Motor neuron (in vitro differentiated cells): ENCODE measurements around the gene PHF14. TPM values are rescaled to one million over a fixed set of nuclear protein-coding genes. Genes with fewer than 3 reads are reported as not detected.
A peak's percentile ranks its signal among the peaks of the same experiment; 100 is the strongest.

Experiments
- ATAC-seq, 8 experiments: fragments of 200-7000 bp; cut with Tn5 transposase; replicated peaks in 6 of 8; 2 replicates each; pipeline ENCODE4 v1.8.0; 2021; ENCODE audit warnings: mild to moderate bottlenecking in 8 of 8, moderate library complexity in 8 of 8
- H3K27ac ChIP-seq, 2 donors: fragments of 250-450 bp; sonication (Bioruptor Pico); 2 replicates each; pipeline ENCODE4 v1.9.0; 2021; ENCODE audit warnings: antibody characterized with exemption in 2 of 2, mild to moderate bottlenecking in 2 of 2, moderate library complexity in 1 of 2
- H3K4me1 ChIP-seq, 2 donors: fragments of 250-450 bp; sonication (Bioruptor Pico); replicated peaks in 1 of 2; 2 replicates each; pipeline ENCODE4 v1.6.1; 2021; ENCODE audit warnings: antibody characterized with exemption in 2 of 2, mild to moderate bottlenecking in 2 of 2, moderate library complexity in 1 of 2
- H3K4me3 ChIP-seq, 5 donors: fragments of 250-450 bp; sonication (Bioruptor Pico); 2 replicates each; pipeline ENCODE4 v1.9.0; 2021; ENCODE audit warnings: antibody characterized with exemption in 5 of 5, mild to moderate bottlenecking in 5 of 5, moderate library complexity in 4 of 5
- WGBS, 10 experiments: fragments of 450-650 bp; shearing (Covaris generic); methylation state at CpG; one replicate each; pipeline ENCODE4 v1.0.0; 2022; 5-methylcytosine and 5-hydroxymethylcytosine counted together
- in situ Hi-C, 9 experiments: fragments of 400-800 bp; cut with MboI; loops; one replicate each; pipeline ENCODE4 v1.15.0; 2021; ENCODE audit warnings: low sequenced_read_pairs in 9 of 9, low pct_unique_long_range_greater_than_20kb in 2 of 9; ENCODE audit not compliant: unreplicated experiment in 9 of 9
- total RNA-seq, 8 experiments: library from RNA; unstranded; fragments of 300-600 nt; gene quantifications; 2 replicates each; pipeline versions ENCODE4 v1.2.3 to v1.2.4, GENCODE V29; 2022

PHF14 gene
- total RNA-seq, 8 experiments from 2014 or later: 34.9 to 101 (median 77.4) TPM

DNA sequence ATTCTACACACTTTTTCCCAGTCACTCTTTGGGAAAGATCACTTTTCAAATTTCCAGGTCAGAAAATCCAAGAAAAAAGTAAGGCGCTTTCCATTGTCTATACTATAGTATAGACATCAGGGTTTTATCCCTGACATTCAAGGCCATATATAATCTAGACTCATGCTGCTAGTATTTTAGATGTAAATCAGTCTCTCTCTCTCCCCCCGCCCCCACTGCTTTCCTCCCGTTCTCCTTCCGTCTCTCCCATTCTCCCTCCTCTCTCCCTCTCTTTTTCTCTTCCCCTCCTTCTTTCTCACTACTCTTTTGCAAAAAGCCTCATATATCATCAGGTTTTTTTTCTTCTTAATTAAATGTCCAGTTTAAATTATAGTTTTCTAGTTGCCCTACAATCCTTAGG is 154.8 kb downstream of the PHF14 start:
- WGBS, 10 experiments: 20 to 100% (median 77%) methylated on average over 1 to 4 of the region's 4 CpGs
- peak in 3 of 8 experiments; percentile 54 to 64 (median 61) for ATAC-seq
- in situ Hi-C loops: no loop called here
- H3K27ac ChIP-seq: no peak overlapping the region
- peaks cover 9 to 66% of the 10 kb centered on the region in 2 donors for H3K4me1 ChIP-seq
- no peak overlapping the region for H3K4me3 ChIP-seq

DNA sequence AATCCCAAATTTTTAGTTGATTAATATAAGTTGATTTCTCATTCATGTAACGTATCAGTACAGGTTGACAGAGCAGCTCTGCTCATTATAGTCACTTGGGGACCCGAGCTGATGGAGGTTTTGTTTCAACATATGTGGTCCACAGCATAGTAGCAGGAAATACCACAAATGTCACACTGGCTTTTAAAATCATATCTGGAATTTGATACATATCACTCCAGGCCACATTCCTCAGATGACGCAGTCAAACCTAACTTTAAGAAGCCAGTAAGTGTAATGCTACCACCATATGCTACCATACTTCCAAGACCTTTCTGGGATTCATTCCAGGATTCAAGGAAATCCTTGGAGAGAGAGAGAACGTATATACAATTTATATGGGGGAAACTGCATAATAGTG is 156.3 kb downstream of the PHF14 start:
- Histone ChIP-seq H3K27ac (no peak overlapping the region), H3K4me3 (no peak overlapping the region), H3K4me1 (peaks cover 7 to 67% of the 10 kb centered on the region in 2 donors)
- peak in 1 of 8 experiments; percentile 56 for ATAC-seq
- WGBS, 10 experiments: 73 to 100% (median 90%) methylated on average over 2 to 4 of the region's 4 CpGs; no CpG with 5 or more reads in 1 of the 10 experiments
- in situ Hi-C loops: no loop called here

DNA sequence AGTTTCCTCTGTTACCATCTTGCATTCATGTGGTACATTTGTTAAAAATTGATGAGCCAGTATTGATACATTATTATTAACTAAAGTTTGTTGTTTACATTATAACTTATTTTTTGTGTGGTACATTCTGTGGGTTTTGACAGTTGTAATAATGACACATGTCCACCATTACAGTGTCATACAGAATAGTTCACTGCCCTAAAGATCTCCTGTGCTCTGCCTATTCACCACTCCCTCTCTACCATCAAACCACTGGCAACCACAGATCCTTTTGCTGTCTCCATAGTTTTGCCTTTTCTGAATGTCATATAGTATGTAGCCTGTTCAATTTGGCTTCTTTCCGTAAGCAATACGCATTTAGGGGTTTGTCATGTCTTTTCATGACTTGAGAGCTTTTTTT is 156.9 kb downstream of the PHF14 start:
- H3K27ac ChIP-seq: no peak overlapping the region
- in situ Hi-C loops: no loop called here
- H3K4me3 ChIP-seq: no peak overlapping the region
- 94 to 100% (median 100%) methylated on average over 1 to 2 of the region's 2 CpGs; no CpG with 5 or more reads in 2 of the 10 experiments for WGBS, 10 experiments
- ATAC-seq: no peak
- peaks cover 7 to 65% of the 10 kb centered on the region in 2 donors for H3K4me1 ChIP-seq

DNA sequence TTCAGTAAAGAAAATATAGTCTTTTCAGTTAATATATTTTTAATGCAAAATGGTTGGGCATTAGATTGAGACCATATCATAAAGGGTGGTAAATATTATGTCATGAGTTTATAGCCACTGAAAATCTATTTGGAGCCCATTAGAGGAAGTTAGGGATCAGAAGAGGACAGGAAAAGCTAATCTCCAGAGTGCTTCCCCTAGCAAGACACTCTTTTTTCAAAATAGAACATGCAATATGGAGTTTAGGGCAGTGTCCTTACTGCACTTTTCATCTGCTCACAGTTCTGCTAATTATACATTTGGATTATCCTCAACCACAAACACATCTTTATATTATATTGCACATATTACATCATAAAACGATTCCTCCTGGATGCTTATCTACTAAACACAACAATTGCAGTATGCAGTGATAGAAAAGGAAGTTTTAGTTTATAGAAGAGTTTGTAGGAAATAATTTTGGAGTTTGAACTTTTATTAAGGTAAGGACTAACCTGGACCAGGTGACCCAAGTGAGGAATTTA is 159.8 kb downstream of the PHF14 start:
- ATAC-seq: no peak
- H3K27ac ChIP-seq: no peak overlapping the region
- WGBS, 10 experiments: 40 to 100% (median 76%) methylated on average over 1 of the region's 1 CpG; no CpG with 5 or more reads in 2 of the 10 experiments
- no peak overlapping the region for H3K4me3 ChIP-seq
- in situ Hi-C loops: no loop called here
- peaks cover 8 to 47% of the 10 kb centered on the region in 2 donors for H3K4me1 ChIP-seq

DNA sequence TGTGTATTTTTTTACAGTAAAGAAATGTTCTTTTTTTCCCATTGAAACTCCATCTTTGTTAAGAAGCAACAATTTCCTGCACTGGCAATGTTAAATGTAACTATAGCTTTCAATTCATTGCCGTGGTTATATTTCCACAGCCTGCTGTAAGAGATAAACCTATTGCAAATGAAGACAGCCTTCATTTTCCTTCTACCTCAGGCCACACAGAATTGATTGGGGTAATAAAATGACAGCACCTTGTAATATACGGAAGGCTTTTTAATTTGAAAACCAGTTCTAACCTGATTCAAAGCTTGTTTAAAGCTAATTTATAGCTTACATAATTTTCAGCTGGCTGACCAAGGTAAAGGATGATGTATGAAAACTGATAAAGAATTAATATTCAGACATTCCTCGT is 161.9 kb downstream of the PHF14 start:
- in situ Hi-C loops: no loop called here
- Histone ChIP-seq H3K27ac (no peak overlapping the region), H3K4me1 (peaks cover 3 to 26% of the 10 kb centered on the region in 2 donors), H3K4me3 (no peak overlapping the region)
- 17 to 100% (median 62%) methylated on average over 1 to 3 of the region's 3 CpGs for WGBS, 10 experiments
- ATAC-seq: peak in 5 of 8 experiments; percentile 49 to 90 (median 76)

DNA sequence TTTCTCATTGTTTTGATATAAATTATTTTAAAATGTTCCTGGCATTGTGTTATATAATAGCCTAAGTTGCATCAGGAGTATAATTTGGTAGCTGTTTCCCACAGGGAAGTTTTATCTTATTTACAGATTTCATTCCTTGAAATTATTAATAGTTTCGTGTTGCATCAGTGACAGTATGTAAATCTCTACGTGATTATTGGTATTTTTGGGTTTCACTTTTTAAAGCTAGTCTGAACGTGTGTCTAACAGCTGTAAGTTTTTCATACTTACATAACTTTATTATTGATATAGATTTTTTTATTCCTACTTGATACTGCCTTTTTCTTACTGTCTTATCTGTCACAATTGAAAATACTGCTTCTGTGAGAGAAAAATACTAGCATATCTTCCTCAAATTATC is 167.9 kb downstream of the PHF14 start:
- 67 to 100% (median 93%) methylated on average over 3 of the region's 3 CpGs; no CpG with 5 or more reads in 1 of the 10 experiments for WGBS, 10 experiments
- in situ Hi-C loops: no loop called here

DNA sequence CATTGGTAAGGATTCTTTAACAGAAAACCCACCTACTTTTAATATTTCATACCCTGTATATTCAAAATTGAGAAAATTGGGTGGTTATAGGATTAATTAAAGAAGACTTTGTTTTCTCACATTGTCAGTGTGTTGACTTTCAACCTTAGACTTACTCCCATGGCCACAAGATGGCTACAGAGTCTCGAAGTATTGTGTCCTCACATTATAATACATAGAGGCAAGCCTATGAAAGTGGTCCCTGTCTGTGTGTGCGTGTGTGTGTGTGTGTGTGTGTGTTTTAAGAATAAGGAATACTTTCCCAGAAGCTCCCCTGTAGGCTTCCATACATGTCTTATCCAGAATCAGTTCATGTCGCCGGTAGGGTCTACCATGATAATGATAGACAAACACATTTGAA is 180.0 kb downstream of the PHF14 start:
- Histone ChIP-seq H3K4me1 (peaks cover 0 to 11% of the 10 kb centered on the region in 2 donors), H3K4me3 (no peak overlapping the region), H3K27ac (no peak overlapping the region)
- in situ Hi-C loops: no loop called here
- WGBS, 10 experiments: 80 to 100% (median 94%) methylated on average over 1 to 4 of the region's 4 CpGs; no CpG with 5 or more reads in 1 of the 10 experiments
- ATAC-seq: no peak

More for the DNA sequence above, 167.9 kb downstream of the PHF14 start:
- ATAC-seq: no peak
- no peak overlapping the region for H3K27ac ChIP-seq
- H3K4me1 ChIP-seq: peaks cover 0 to 12% of the 10 kb centered on the region in 2 donors
- no peak overlapping the region for H3K4me3 ChIP-seq

DNA sequence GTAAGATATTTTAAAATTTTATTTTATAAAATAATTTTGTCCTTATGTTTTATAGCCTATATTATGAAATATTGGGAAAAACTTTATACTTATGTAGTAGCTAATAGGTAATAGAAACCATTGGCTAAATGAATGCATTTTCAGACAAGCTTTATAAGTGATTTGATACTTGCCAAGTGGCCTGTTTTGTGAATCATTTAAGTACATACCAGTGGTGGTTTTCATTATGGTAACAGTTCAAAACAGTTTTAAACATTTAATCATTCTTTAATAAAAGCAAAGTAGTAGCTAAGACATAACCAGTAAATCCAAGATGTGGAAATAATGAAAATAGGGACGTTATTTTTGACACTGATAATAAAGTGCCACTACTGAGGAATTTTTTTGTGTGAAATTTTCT is 182.2 kb downstream of the PHF14 start:
- no peak overlapping the region for H3K4me3 ChIP-seq
- no peak overlapping the region for H3K27ac ChIP-seq
- 0 to 100% (median 100%) methylated on average over 1 of the region's 1 CpG; no CpG with 5 or more reads in 1 of the 10 experiments for whole genome bisulfite sequencing, 10 experiments
- in situ Hi-C loops: no loop called here
- H3K4me1 ChIP-seq: no peaks in the 10 kb centered on the region
- ATAC-seq: no peak

DNA sequence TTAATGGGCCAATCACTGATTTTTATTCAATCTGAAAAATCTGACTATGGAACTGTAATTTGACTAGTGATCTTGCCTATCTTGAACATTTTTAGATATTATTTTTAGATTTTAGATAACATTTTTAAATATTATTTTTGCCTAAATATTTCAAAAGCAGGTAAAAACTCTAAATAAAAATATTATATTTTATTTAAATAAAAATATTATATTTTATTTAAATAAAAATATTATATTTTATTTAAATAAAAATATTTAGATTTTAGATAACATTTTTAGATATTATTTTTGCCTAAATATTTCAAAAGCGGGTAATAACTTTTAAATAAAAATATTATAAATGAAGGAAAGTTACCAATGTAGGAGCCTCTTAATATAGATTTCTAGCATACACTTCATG is 187.8 kb downstream of the PHF14 start:
- H3K27ac ChIP-seq: no peak overlapping the region
- 95 to 100% (median 100%) methylated on average over 1 of the region's 1 CpG; no CpG with 5 or more reads in 1 of the 10 experiments for WGBS, 10 experiments
- ATAC-seq: no peak
- H3K4me3 ChIP-seq: no peak overlapping the region
- in situ Hi-C loops: no loop called here
- H3K4me1 ChIP-seq: no peaks in the 10 kb centered on the region

DNA sequence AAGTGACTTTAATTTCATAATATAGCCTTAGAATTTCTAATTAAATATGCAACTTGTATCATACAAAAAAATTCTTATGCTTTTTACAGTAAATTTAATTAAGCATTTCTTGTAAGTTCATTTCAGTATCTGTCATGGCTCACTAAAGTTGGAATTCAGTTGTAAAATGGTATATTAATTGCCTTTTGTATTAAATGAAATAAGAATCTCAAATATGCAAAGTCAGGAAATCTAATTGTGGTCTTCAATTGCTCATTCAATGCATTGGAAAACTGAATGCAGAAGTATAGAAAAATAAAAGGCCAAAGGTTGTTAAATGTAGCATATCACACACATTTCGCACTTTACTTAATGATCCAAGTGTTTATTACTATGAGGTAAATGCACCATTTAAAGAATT is 189.5 kb downstream of the PHF14 start:
- Histone ChIP-seq H3K27ac (no peak overlapping the region), H3K4me3 (no peak overlapping the region), H3K4me1 (peaks cover 0 to 1% of the 10 kb centered on the region in 2 donors)
- in situ Hi-C loops: no loop called here
- ATAC-seq: no peak
- 63 to 100% (median 100%) methylated on average over 1 of the region's 1 CpG; no CpG with 5 or more reads in 1 of the 10 experiments for WGBS, 10 experiments

DNA sequence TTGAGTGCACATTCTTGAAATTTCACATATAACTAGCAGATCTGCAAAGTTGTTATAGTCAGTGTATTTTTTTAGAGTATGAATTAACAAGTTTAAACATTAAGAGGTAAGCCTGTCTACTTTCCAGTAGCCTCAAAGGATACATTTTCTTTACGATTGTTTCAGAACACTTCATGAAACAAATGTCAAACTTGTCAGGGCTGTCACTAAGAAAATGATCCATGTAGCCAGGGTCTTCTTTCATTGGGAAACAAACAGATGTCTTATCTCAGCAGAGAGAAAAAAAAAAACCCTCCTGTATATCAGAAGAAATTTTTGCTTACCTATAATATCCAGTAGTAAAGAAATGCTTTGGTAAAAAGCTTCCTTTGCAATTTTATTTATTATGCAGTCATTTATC is 192.4 kb downstream of the PHF14 start:
- no peak for ATAC-seq
- H3K4me1 ChIP-seq: peaks cover 0 to 30% of the 10 kb centered on the region in 2 donors
- H3K4me3 ChIP-seq: no peak overlapping the region
- in situ Hi-C loops: no loop called here
- WGBS, 10 experiments: 56 to 100% (median 100%) methylated on average over 1 of the region's 1 CpG; no CpG with 5 or more reads in 3 of the 10 experiments
- no peak overlapping the region for H3K27ac ChIP-seq

DNA sequence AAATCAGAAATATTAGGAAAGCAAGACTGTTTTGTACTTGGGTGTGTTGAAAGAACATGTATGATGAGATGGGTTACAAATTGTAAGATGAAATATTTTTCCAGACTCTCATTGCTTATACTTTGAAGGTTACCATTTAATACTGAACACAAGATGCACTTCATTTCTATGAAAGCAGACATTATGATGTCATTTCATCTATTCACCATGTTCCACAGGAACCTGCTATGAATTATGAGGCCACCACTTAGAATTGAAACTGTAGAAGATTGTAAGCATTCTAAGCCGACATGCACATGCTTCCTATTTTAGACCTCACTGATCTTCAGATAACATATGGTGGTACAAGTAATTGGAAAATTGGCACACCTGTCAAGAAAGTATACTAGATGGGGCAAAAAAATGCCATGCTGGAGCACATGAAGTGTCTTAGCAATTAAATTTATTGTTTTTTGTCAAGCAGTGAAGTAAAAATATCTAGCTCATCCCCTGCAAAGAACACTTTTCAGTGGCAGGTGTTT is 195.0 kb downstream of the PHF14 start:
- peak in 5 of 8 experiments; percentile 71 to 87 (median 79) for ATAC-seq
- peaks cover 4 to 39% of the 10 kb centered on the region in 2 donors for H3K4me1 ChIP-seq
- H3K27ac ChIP-seq: no peak overlapping the region
- 29 to 100% (median 50%) methylated on average over 1 of the region's 1 CpG; no CpG with 5 or more reads in 5 of the 10 experiments for WGBS, 10 experiments
- H3K4me3 ChIP-seq: no peak overlapping the region
- in situ Hi-C loops: no loop called here

DNA sequence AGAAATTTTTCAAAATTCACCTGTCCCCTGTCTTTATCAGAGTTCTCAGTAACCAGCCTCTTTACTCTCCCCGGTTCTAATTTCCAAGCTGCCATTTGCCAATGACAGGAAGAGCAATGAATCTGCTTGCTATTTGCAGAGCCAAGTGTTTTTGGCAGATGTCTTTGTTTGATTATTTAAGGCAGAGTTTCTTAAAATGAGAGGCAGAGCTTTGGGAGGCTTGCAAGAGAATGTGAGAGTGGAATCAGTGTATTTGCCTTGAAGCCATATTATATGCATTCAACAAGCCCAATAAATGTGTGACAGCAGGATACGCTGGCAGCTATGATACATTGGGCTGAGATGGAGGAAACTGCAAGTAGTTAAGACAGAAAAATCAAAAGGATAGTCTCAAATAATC is 196.5 kb downstream of the PHF14 start:
- Histone ChIP-seq H3K27ac (no peak overlapping the region), H3K4me1 (peaks cover 4 to 39% of the 10 kb centered on the region in 2 donors), H3K4me3 (no peak overlapping the region)
- in situ Hi-C loops: no loop called here
- ATAC-seq: peak in 6 of 8 experiments; percentile 40 to 74 (median 63)
- WGBS, 10 experiments: 0 to 58% (median 27%) methylated on average over 1 to 2 of the region's 2 CpGs; no CpG with 5 or more reads in 1 of the 10 experiments
